GM18498 (cell line): ENCODE measurements around the gene MAGEF1.
"Not testable (repeated sequence)": the region's sequence is repeated elsewhere in the genome, so short reads cannot be mapped to it uniquely, and the experiment has no call there.

Experiments
- ATAC-seq: cut with Tn5 transposase; IDR thresholded peaks from one replicate; pipeline ENCODE4 v1.9.1; 2021; ENCODE audit warnings: mild to moderate bottlenecking, moderate library complexity; ENCODE audit not compliant: unreplicated experiment

The MAGEF1 gene

DNA sequence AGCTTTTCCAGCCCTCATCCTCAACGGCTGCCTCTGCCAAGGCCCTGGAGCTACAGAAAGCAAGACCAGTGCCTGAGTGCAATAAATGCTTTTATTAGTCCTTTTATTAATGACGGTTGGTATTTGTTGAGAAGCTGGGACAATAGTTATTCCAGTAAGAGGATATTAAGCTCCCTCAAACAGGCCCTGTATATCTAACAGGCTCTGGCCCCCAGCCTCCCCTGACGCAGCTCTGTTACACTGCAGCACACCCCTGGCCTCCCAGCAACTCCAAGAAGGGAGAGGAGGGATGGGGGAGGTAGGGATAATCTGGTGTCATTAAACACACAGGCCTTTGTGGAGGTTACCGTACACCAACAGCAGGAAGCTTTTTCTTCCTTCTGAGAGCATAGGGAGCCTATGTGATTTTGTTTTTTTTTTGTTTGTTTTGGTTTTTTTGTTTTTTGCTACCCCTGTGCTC is 30.8 kb upstream of the MAGEF1 start:
- no peak for ATAC-seq

DNA sequence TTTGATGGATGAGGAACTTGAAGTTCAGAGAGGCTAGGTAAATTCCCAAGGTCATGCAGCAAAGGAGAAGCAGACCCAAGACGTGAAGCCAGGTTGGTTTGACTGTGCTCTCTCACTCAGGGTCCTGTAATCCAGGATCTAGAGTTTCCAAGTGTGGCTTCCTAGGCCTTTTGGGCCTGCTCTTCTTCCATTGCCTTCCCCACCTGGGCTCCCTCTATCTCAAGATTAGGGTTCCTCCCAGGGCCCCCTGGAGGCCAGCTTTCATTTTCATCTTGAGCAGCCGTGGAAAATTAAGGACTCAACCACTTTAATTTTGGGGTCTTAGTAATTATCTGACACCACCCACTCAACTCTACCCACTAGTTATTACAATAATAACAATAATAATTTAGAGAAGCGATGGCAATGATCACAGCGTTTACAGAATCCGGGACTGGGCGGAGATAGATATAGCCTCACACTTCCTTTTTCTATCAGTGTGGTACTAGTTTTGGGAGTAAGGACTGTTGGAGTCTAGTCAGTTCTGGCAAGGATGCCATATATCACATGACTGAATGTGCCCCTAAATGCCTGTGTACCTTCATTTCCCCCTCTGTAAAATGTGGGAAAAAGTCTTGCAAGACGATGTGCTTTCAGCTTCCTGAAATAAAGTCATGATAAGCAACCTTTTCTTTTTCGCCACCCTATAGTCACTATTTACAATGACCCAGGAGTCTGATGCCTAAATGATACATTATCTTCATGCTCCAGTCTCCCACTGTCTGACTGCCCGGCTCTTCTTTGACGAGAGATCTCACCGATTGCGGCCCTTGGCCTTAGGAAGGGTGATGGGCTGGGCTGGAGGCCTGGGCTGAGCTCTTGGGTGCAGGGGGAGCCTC is 30.2 kb upstream of the MAGEF1 start:
- no peak for ATAC-seq

DNA sequence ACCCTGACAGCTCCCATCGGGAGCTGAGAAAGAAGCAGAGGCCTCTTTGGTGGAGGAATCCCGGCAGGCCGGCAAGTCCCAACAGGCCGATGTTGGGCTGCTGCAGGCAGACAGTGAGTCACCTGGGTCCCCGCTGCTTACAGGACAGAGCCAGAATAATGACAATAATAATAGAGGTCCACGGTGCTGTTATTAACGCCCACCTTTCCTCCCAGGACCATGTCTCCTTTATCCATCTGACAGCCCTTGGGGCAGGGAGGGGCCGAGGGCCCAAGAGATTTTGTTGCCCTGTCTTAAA is 29.3 kb upstream of the MAGEF1 start:
- ATAC-seq: no peak

DNA sequence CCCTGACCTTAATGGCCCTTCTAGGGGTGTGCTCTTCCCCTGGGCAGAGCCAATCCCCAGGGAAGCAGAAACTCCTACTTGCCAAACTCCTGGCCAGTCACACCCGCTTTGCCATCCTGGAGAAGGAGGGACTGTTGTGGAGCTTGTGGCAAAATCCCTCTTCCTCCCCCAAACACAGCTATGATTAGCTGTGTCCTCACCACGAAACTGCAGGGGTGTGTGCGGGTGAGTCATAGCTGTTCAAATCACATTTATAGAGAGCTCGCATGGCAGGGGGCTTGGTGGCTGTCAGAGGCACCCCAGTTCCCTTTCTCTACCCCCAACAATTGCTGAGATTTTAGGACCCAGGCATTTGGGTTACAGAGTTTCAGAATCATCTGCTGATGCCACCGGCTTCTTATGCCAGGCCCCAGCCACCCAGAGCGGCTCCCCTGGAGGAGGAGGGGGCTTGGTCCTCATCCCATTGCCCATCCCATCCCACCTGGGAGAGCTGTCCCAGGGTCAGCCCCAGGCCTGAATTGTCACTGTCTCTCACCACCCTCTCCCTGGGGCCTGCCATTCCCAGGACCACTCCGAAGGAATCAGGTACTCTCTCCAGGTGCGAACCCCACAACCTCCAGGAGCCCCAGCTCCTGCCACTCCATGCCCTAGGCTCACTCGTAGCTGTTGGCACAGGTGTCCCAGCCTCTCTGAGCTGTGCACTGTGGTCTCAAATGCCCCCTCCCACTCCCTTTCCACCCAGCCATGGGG is 28.8 kb upstream of the MAGEF1 start:
- no peak for ATAC-seq

DNA sequence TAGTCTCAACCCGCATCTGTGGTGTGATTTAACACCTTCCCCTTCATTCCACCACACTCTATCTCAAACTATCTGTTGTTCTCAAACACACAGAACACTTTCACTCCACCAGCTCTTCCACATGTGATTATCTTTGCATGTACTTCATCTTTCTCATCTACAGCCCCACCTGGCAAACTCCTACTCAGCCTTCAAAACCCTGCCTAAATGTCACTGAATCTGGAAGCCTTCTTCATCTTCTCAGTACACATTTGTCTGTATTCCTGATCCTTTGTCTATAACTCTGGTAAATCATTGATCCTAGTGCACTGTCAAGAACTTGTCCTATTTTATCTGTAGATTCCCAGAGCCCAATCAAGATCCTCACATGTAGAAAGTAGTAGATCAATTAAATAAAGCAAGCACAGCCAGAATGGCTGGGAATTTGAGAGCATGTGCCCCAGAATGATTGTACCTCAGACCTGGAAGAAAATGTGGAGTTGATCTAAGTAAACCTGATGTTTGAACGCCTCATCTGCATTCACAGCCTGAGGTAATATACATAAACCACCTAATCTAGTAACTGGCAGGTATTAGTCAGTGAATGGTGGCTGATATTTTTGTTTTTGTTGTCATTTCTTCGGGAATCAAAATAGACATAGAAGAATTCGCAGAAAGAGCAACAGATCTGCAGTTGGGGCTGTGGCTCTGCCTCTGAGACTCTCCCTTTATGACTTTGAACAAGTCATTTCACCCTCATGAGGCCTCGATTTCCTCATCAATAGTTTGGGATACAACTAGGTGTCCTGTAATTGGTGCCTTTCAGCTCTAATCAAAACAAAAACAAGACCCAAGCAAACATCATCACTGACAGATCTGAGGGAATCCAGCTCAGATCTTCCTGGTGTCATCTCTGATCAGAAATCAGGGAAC is 28.0 kb upstream of the MAGEF1 start:
- no peak for ATAC-seq

DNA sequence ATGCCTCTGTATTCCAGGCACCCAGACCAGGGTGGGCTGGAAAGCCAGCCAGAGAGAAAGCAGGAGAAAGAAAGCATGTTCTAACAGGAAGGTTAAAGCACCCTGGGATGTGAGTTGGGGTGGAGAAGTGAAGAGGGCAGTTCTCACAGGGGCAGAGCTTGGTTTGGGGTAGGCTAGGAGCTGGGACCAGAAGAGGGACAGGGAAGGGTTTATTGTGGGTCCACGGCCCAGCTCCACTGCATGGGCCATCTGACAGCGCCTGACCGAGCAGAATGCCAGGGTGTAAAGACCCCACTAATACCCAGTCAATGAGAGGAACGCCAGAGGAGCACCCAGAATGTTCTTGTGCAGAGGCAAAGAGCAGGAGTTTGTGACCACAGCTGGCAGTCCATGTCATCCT is 27.1 kb upstream of the MAGEF1 start:
- ATAC-seq: no peak

DNA sequence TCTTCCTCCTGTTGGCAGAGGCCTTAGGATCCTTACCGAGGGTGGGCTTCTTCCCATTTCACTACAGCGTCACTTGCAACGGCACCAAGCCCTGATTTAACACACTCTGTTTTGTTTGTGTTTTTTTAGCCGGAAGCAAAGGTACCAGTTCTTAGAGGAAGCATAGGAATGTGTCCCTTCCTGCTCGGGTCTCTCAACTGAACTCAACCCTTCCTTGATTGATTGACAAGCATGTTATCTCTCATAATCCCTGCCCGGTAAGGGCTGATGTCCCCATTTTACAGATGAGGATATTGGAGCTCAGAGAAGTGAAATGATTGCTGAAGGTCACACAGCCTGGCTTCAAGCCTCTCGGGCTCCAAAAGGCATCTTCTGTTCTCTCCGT is 26.6 kb upstream of the MAGEF1 start:
- ATAC-seq: no peak

DNA sequence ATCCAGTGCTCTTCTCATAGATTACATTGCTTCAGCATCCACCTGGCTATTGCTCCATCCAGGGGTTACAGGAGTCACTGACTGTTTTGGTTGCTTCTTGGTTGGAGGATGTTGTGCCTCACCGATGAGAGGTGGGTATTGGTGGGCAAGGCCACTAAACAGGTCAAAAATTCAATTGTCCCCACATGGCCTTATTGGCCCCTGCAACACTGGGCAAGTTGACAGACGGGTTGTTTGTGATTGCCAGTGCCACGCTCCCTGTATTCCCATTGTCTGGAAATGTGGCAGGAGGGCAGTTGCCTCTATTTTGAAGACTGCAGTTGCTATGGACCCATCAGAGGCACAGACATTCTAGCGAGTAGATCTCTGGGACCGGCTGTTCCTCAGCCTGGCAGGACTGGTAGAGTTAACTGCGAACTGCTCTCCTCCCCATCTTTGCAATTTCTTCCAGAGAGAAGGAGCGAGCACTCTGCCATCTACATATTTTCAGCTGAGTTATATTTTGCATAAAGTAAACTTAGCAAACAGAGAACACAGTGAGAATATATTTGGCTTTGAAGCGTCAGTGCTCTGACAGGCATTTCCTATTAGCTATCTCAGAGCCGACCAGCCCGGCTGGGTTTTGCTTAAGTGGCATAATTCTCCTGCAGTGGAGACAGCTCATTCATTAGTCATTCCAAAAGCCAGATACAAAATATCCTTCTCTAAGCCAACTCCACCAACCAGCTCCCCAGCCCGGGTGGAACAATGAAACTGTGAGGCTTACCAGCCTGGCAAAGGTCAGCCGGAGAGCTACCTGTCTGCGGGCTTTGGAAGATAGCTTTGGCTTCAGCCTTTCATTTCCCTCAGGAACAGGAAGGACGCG is 26.0 kb upstream of the MAGEF1 start:
- no peak for ATAC-seq

DNA sequence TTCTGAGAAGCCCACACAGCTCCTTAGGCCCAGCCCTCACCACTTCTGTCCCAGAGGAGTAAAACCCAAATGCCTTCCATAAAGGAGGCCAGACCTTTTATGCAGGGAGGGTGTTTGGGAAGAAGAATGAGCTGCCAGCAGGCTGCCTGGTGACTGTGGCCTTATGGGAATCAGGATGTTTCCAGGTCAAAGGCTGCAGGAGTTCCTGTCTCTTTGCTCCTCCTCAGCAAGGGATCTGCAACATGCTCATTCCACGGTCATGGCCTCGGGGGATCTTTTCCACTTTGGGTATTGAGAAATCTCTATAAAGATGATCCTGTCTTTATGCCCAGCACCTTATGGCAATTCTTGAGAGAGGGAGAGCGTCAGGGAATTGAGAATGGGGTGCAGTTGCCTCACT is 25.2 kb upstream of the MAGEF1 start:
- no peak for ATAC-seq

DNA sequence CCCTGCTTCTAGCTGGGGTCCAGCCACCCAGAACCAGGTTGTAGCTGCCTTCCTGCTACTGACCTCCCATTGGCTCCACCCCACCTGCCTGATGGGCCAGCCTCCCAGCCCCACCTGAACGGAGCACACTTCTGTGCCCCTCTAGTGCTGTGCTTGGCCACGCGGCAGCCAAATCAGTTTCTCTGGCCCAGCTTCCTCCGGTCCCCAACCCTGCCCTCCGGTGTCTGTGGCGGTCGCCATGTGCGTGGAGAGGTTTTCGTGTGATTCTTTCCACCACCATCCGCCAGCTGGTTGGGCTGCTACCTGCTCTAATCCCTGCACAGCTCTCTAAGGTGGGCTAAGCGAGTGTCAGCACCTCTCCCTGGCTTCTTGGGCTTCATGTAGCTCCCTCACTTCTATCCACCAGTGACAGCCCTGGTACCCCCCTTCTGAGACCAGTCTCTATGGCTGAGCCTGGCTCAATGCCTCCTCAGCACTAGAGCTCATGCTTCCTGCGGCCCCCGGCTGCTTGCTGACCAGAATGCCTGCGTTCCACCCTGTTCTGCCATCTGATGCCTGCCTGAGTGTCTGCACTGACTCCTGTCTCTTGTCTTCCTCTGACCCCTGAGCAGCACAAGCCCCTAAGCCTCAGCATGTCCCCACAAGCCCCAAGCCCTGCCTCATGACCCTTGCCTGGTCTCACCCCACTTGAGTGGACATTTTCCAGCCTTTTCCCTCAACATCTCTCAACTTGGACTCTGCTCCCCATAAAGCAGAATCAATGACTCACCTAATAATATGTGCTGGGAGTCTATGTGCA is 23.2 kb upstream of the MAGEF1 start:
- ATAC-seq: no peak

DNA sequence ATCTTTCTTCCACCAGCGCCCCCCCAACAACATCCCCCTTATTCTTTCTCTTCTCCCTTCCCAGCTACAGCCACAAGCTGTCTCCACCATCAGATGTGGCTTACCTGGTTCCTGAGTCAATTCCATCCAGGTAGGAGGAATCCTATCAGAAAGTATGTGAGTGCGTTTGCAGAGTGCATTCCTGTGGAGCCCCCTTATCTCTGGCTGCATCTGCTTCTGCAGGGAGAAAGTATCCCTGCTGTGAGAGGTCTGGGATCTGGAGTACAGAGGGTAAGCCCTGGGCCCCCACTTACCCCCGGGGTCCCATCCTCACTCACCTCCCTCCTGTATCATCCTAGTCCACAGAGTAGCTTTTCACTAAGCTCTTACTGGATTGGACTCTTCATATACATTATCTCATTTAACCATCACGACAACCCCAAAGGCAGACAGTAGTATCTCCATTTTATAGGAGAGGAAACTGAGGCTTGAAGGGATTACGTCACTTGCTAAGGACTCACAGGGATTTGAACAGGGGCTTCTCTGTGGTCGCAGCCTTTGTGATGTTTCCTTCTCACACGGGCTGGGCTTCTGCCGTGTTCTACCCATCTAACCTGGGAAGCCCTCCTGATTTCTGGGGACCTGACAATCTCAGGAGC is 22.2 kb upstream of the MAGEF1 start:
- ATAC-seq: no peak

DNA sequence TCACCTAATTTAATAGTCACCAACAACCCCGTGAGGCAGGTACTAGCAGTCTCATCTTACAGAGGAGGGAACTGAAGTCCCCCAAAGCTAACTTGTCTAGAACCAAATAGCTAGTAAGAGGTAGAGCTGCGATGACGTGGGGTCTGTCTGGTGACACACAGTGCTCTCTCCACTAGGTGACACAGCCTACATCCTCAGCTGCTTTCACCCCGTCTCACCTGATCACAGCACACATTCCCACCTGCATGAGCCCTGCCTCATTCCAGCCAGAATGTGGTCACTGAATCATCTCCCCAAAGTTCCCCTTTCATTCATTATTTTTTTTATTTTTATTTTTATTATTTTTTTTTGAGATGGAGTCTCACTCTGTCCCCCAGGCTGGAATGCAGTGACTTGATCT is 21.3 kb upstream of the MAGEF1 start:
- no peak for ATAC-seq

DNA sequence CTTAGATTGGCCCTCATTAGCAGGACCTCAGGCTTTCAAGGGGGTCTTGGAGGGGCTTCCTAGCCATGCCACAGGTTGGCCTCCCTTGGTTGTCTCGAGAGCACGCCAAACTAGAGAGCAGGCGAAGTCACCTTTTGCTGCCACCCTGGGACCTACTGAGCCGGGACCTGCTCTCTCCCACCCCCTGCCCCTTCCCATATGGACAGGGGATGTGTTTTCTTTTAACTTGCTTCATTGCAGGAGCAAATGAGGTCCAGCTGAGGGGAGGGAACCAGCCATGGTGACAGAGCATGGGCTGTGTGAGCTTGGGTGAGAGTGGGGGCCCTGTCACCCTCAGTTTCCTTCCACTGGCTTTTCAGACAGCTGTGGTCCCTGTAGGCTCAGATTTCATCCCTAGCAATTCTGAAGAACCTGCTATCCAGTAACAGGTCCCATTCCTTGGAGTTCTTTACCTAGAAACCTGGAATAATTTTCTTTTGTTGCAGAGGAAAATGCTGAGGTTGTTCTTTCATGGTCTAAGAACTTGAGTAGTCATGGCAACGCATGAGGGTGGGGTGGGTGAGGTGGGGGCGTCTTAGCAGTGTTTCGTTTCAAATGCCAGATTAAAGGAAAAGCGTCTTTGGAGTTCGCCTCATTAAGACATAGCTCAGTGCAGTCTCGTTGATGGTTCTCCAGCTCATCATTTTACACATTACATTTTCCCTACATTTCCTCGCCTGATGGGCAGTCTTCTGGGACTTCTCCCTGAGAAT is 20.1 kb upstream of the MAGEF1 start:
- ATAC-seq: no peak

DNA sequence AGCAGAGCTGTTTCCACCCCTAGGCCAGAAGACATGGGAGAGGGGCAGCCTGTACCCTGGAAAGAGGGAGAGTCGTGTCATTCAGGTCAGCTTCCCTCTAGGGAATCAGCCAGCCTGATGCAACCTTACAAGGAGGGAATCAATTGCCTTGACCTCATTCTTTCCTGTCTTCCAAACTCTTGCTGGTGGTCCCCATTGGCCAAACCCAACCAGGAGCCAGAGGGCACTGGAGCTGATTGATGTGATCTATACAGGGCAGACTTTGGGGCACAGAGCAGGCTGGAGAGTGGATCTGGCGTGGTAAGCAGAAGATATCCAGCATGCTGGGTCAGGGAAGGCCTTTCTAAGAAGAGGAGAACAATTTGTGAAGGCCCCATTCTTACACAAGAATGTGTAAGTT is 19.1 kb upstream of the MAGEF1 start:
- no peak for ATAC-seq

DNA sequence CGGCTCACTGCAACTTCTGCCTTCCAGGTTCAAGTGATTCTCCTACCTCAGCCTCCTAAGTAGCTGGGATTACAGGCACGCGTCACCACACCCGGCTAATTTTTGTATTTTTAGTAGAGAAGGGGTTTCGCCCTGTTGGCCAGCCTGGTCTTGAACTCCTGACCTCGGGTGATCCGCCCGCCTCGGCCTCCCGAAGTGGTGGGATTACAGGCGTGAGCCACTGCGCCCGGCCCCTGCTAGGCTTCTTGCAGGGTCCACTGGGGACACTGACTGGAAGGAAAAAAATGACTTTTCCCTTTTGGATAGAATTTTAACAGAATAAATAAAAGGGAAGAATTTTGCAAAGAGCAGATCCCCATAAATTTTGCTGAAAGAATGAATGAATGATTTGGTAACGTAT is 17.3 kb upstream of the MAGEF1 start:
- not testable (repeated sequence) for ATAC-seq

DNA sequence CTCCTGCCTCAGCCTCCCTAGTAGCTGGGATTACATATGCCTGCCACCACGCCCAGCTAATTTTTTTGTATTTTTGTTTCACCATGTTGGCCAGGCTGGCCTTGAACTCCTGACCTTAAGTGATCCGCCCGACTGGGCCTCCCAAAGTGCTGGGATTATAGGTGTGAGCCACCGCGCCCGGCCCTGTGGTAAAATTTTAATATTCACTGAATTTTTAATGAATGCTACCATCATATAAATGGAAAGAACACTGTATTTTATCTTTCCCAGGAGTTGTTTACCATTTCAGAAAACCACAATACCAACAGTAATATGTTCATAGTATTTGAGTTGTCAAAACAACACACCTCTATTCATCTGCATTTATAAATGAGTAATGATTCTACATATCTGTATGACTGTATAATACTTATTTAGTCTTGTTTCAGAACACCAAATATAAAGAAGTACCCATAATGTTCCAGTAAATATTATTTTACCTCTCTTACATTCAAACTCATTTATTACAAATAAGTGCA is 16.2 kb upstream of the MAGEF1 start:
- ATAC-seq: no peak

DNA sequence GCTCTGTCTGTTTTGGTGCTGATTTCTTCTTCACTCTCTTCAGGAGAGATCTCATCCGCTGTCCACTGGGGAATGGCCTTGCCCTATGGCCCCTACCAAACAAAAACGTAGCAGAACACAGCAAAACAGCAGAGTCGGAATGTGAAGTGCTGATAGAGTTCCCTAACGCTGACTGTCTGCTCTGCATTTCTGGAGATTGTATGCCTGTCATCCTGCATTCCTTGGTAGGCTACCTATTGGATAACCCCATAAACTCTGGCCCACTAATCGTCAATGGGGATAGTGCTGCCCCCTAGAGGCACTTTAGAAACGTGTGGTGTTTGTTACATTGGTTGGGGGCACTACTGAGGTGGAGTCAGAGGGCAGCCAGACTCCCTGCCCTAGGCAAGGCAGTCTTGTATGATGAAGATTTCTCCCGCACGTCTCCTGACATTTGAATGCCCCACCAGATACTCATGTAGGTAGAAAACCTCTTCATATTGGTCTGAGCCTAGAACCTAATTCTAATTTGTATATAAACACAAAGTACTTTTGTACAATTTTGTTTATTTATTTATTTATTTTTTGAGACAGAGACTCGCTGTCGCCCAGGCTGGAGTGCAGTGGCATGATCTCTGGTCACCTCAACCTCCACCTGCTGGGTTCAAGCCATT is 15.6 kb upstream of the MAGEF1 start:
- no peak for ATAC-seq

DNA sequence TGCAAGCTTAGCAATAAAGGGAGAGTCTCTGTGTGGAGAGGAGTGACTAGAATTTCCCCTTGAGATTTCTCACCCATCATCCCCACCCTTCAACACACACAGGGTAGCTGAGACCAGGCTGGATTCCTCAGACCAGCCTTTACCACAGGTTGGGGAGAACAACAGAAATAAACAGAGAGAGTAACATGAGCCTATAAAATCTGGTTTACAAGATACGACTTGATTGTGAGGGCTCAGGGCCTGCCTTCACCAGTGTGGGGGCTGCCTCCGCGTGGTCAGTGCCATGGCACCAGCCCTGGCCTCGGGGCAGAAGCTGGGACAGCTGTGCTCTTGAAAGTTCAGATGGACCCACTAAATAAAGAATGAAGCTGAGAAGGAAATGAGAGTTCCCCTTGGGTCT is 14.6 kb upstream of the MAGEF1 start:
- no peak for ATAC-seq
